ENCODE results near the gene SYCN.

Gene SYCN

DNA sequence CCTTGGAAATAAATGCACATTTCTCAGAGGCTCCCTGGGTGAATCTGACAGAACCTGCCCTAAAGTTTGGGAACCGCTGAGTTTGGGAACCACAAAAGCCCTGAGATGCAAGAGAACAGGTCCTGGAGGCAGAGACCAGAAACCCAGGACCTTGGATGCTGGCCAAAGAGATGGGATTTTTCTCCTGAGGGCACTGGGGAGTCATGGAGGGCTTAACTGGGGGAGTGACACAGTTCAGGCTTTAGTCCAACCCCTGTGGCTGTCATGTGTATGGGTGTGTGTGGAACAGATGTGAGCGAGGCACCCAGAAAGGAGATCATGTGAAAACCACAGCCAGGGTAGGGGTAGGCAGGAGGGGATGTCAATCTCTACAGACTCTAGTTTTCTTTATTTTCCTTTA lies 11.2 kb downstream of the SYCN start:
- DNase-seq = no peak

GRCh38 chr19:39190768-39191167 lies 13.3 kb downstream of the SYCN start:
- no peak for DNase-seq

GRCh38 chr19:39188960-39189359 lies 15.1 kb downstream of the SYCN start:
- no peak for DNase-seq

DNA sequence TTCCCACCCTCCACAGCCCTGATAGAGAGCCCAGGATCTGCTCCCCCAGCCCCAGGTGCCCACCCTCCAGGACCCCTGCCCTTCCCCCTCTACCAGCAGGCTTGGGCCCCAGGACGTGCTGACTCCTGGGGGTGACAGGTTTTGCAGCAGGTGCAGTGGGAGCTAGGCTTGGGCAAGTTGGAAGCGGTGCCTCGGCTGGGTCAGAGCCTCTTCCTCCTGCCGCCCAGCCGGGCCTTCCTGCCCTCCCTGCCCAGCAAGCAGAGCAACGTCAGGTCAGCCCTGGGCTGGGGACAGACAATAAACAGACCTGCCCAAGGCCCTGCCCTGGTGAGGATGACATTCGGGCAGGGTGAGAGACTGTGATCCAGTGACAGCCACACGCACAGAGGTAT lies 16.5 kb downstream of the SYCN start:
- no peak for DNase-seq

- no peak for DNase-seq
Observed at GRCh38 chr19:39186391-39186790, 17.7 kb downstream of the SYCN start.

- no peak for DNase-seq
Observed at GRCh38 chr19:39183104-39183503, 21.0 kb downstream of the SYCN start.

DNA sequence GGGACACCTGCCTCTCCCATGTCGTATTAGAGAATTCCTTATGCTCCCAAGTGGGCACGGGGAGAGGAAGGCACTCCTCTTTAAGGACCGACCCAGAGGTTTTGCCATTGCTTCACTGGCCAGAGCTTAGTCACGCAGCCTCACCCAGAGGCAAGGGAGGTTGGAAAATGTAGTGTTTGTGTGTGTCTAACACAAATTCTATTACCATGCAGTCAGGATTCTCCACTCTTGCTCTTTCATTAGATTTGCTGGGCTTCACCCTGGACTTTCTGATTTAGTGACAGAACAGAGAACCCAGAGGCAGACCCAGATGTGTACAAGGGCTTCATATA lies 21.9 kb downstream of the SYCN start:
- no peak for DNase-seq

DNA sequence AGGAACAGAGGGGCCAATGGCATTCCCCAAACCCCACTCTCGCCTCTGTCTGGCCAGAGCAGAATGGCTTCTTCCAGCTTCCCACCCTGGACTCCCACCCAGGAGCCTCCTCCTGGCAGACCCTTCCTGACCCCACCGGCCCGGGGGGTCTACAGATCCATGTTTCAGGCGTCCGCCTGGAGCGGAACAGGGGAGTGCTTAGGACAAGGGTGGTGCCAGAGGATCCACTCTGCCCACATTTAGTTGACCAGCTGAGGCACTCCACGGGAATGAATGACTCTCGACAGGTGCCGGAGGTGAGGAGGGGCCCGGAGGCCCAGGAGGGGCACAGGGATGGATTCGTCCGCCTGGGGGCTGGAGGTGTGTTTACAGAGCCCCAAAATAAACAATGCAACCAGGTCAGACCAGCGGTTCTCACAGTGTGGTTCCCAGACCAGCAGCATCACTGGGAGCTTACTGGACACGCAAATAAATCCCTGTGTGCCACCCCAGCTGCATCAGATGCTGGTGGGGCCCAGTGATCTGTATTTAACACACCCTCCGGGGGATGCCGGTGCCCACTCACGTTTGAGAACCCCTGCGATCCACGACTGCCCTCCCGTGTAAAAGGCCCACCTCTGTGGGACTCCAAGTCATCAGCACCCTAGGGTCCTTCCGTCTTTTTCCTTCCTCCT lies 22.4 kb downstream of the SYCN start:
- DNase-seq = no peak

DNA sequence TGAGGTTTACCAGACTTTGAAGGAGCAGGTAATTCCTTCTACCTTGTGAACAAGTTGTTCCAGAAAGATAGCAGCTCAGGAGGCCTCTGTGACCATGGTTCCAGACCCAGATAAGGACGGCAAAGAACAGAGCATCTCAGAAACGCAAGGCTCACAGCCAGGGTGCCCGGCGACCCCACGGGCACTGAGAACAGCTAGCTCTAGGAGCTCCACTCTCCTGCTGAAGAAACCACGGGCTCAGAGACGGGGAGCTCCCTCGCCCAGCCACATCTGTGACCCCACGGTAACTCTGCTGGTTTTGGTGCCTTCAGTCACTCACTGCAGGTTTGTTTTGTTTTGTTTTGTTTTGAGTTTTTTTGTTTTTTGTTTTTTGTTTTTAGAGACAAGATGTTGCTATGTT lies 23.3 kb downstream of the SYCN start:
- DNase-seq = no peak

DNA sequence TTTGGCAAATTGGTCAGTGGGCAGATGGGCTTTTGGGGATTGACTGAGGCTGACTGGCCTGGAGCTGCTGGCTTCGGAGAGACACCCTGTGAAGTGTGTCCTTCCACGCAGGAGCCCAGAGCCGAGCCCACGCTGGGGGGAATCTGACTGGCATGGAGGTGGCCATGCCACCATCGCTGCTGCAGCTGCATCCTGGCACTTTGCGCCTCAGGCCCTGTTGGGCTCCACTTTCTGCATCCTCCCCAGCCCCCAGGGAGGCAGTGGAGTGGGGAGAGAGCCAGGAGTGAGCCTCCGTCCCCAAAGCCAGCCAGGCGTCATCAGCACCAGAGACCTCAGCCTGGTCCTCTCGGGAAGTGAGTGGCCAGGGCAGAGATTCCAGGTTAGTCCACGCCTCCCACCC lies 24.3 kb downstream of the SYCN start:
- DNase-seq = no peak

GRCh38 chr19:39178296-39179006 lies 25.6 kb downstream of the SYCN start:
- DNase-seq = no peak

GRCh38 chr19:39177736-39178135 lies 26.3 kb downstream of the SYCN start:
- no peak for DNase-seq

DNA sequence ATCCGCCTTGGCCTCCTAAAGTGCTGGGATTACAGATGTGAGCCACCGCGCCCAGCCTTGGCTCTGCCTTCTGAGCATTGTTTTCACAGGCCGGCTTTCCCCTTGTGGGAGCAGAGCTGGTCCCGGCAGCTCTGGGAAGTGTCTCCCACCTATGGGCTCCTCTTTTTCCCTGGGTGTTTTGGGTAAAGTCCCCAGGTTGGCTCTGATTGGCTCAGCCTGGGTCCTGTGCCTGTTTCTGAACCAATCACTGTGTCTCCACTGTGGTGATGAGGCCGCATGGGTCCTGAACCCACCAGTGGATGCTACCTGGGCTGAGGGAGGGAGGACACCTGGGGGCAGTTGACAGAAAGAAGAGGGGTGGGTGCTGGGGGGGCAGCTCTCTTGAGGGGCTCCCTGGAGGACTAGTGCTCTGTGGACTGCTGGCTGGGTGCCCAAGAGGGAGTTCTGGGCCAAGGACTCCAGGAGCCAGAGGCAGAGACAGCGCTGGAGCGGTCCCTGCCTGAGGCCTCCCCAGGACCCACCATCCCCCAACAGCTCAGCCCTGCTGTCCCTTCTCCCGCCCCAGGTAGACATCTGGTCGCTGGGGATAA lies 26.9 kb downstream of the SYCN start:
- no peak for DNase-seq

- no peak for DNase-seq
Observed at GRCh38 chr19:39175564-39175963, 28.5 kb downstream of the SYCN start.

- no peak for DNase-seq
Observed at GRCh38 chr19:39174558-39175544, 29.2 kb downstream of the SYCN start.

DNA sequence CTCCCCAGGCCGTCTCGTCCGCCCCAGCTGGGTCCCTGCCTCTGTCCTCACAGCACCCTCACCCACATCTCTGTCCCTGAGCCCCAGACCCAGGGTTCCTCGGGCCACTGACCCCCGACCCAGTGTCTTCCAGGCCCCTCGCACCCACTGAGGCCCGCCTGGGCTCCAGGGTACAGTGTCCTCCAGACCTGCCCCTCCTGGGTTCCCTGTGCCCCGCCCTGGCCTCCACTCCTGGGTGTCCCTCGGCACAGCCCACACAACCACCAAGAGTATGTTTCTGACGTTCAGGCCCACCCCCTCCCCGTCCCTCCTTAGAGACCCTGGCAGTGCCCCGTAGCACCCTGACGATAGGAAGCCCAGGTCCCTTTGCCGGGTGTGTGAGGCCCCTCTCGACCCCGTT lies 29.9 kb downstream of the SYCN start:
- DNase-seq = no peak

GRCh38 chr19:39173502-39173991 lies 30.5 kb downstream of the SYCN start:
- no peak for DNase-seq

- no peak for DNase-seq
Observed at GRCh38 chr19:39172700-39173501, 31.2 kb downstream of the SYCN start.

DNA sequence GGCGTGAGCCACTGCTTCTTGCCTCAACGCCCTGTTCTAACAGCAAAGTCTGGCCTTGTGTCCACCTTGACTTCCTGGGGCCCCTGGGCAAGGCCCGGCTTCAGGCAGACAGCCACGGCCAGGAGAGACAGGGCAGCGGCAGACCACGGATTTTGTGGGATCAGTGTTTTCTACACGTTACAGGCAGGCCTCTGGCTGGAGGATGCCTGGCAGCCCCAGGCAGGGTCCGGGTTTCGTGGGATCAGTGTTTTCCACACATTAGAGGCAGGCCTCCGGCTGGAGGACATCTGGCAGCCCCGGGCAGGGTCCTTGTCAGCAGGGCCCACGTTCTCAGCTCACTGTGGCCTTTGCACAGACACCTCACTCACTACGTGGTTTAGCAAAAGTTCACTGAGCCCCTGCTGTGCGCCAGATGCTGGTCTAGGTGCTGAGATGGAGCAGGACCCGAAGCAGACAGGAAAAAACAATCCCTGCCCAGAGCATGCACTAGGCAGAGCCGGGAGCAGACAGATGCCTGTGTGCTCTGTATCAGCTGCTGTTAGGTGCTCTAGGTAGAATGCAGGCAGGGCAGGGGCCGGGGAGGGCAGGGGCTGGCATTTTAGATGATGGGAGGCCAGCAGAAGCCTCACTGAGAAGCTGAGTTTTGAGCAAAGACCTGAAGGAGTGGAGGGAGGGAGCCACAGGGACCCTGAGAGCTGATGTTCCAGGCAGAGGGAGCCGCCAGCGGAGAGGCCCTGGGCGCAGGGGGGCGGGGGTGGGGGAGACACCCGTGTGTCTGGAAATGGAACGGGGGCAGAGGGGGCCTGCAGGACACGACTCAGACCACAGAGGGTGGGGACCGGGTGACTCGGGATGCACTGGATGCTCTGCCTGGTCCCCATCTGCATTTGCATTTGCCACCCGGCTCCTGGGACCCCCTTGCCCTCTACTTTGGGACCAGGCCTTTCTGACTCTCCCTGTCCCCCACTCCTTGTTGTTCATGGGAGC lies 32.3 kb downstream of the SYCN start:
- no peak for DNase-seq

DNA sequence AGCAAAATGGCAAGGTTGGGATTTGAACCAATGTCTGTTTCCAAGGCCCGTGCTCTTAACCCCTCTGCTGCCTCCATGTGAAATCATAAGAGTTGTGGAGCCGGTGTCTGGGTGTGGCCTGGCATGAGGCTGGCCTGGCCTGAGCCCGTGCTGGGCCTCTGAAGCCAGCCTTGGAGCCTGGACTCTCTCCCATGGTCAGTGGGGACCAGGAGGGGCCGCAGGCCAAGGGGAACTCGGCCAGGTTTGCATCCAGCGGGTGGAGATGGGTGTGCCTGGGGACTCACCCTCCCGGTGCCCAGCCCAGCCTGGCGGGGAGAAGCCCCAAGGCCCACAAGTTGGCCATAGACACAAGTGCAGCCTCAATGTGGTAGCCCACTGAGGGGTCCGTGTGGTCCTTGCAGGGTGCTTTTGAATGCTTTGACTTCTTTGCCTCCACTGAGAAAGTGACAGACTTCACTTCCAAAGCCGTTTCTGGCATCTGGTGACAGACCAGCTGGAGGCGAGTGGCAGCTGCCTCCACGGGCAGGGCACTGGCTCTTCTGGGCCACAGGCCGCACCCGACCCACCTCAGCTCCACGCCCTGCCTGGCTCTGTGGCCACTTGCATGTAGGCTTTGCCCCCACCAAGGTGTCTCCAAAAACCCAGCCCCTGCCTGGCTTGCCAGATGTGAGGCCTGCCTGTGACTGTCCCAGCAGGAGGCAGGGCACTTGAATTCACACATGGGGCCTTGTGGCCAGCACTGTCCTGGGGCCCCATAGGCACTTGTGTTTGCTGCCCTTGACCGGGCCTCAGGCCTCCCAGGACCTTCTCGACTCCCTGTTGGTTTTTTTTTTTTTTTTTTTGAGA lies 33.5 kb downstream of the SYCN start:
- no peak for DNase-seq
